Hepatocyte (in vitro differentiated cells): ENCODE measurements around the gene ACYP2. TPM values are rescaled to one million over a fixed set of nuclear protein-coding genes. Genes with fewer than 3 reads are reported as not detected.

ENCODE experiments used
- DNase-seq: peaks from one replicate; pipeline ENCODE4 v3.0.0-alpha.2; 2016; ENCODE audit warnings: low spot score
- H2AFZ ChIP-seq: fragments of 200-600 bp; sonication (generic); 2 replicates; pipeline ENCODE4 v1.6.0; 2016; ENCODE audit warnings: antibody characterized with exemption, mild to moderate bottlenecking
- H3K27ac ChIP-seq: fragments of 200-600 bp; sonication (generic); 2 replicates; pipeline ENCODE4 v1.5.1; 2016; ENCODE audit warnings: mild to moderate bottlenecking
- H3K27me3 ChIP-seq: fragments of 200-600 bp; sonication (generic); 2 replicates; pipeline ENCODE4 v1.6.1; 2016
- H3K36me3 ChIP-seq: fragments of 200-600 bp; sonication (generic); replicated peaks from 2 replicates; pipeline ENCODE4 v1.5.1; 2016; ENCODE audit warnings: low read depth; ENCODE audit not compliant: insufficient read depth
- H3K4me1 ChIP-seq: fragments of 200-600 bp; sonication (generic); 2 replicates; pipeline ENCODE4 v1.5.1; 2016; ENCODE audit warnings: mild to moderate bottlenecking, moderate library complexity; ENCODE audit not compliant: insufficient read depth
- H3K4me2 ChIP-seq: fragments of 200-600 bp; sonication (generic); 2 replicates; pipeline ENCODE4 v1.6.0; 2016
- H3K4me3 ChIP-seq: fragments of 200-600 bp; sonication (generic); 2 replicates; pipeline ENCODE4 v1.5.1; 2016; ENCODE audit warnings: mild to moderate bottlenecking
- H3K79me2 ChIP-seq: fragments of 200-600 bp; sonication (generic); 2 replicates; pipeline ENCODE4 v1.6.0; 2017; ENCODE audit warnings: mild to moderate bottlenecking
- H3K9me2 ChIP-seq: fragments of 200-600 bp; sonication (generic); replicated peaks from 2 replicates; pipeline ENCODE4 v1.6.0; 2017; ENCODE audit warnings: mild to moderate bottlenecking; ENCODE audit not compliant: insufficient read depth
- H3K9me3 ChIP-seq: fragments of 200-600 bp; sonication (generic); 2 replicates; pipeline ENCODE4 v1.5.1; 2016; ENCODE audit warnings: low read depth, mild to moderate bottlenecking
- H4K20me1 ChIP-seq: fragments of 200-600 bp; sonication (generic); 2 replicates; pipeline ENCODE4 v1.6.0; 2016; ENCODE audit warnings: mild to moderate bottlenecking; ENCODE audit not compliant: insufficient read depth, poor library complexity, severe bottlenecking
- EZH2 ChIP-seq: fragments of 200-600 bp; sonication (generic); IDR thresholded peaks from 2 replicates; pipeline ENCODE4 v1.6.1; 2016; ENCODE audit warnings: antibody characterized with exemption, mild to moderate bottlenecking, borderline replicate concordance
- EZH2phosphoT487 ChIP-seq: fragments of 200-600 bp; sonication (generic); IDR thresholded peaks from one replicate; pipeline ENCODE4 v1.6.1; 2018; ENCODE audit warnings: antibody characterized with exemption, mild to moderate bottlenecking, low read depth, moderate library complexity; ENCODE audit not compliant: unreplicated experiment, severe bottlenecking
- WGBS: methylation state at CpG from one replicate; pipeline ENCODE4 v1.1.6; 2016; ENCODE audit warnings: low lambda C conversion rate; ENCODE audit errors: missing lambda C conversion rate; 5-methylcytosine and 5-hydroxymethylcytosine counted together
- polyA plus RNA-seq: library from polyadenylated mRNA; unstranded; fragments of >200 nt; fragmentation: Nextera tagmentation; extraction: Ambion mirVana; gene quantifications from 2 replicates; pipeline ENCODE4 v1.2.1, GENCODE V29; 2016
- total RNA-seq: library from RNA; depleted of rRNA; stranded (reverse); fragments of >200 nt; gene quantifications from 2 replicates; pipeline ENCODE4 v1.2.3, GENCODE V29; 2014
- TF ChIP-seq, protein P1 (sequence below): fragments of 200-600 bp; sonication (generic); IDR thresholded peaks from 2 replicates; pipeline ENCODE4 v1.5.1; 2016; ENCODE audit warnings: antibody characterized with exemption, mild to moderate bottlenecking; ENCODE audit not compliant: poor library complexity

The ACYP2 gene
- total and polyA plus RNA-seq, 2 experiments from 2014 or later: 22.5 to 30.9 TPM

DNA sequence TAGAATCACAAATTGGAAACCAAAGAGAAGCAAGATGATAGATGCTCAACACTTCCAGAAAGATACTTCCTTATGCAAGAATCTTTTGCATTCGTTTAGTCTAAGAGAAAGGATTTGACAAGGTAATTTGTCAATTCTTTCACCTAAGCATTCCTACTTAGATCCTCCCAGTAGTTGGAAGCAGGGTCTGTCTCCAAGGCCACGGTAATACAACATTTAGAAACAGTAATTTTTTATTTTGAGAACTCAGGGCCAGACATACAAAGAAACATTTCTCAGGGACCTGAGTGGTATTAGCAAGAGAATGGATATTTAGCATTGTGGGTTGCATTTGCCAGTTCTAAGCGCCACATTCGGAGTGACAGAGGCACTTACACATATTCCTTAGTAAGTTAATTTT lies 68.6 kb downstream of the ACYP2 start:
- no peak for DNase-seq

DNA sequence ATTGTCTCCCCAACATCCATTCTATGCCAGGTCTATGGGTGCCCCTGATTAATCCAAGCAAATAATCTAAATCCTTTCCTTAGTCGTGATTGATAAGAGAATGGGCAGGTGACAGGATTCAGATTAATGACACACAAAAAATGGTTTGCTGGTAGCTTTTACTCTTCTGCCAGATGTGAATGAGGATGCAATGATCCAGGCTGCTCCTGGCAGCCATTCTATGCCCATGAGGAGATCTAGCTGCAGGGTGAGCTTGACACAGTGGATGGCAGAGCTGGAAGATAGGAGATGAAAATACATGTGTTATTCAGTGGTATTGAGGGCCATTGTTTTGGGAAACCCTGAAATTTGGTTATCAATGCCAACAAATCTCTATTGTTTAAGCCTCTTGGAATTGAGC lies 69.7 kb downstream of the ACYP2 start:
- no peak for DNase-seq
- no peak overlapping the region for H2AFZ ChIP-seq
- TF ChIP-seq EZH2phosphoT487: no peak
- no peak for TF ChIP-seq EZH2
- TF ChIP-seq, protein P1, sequence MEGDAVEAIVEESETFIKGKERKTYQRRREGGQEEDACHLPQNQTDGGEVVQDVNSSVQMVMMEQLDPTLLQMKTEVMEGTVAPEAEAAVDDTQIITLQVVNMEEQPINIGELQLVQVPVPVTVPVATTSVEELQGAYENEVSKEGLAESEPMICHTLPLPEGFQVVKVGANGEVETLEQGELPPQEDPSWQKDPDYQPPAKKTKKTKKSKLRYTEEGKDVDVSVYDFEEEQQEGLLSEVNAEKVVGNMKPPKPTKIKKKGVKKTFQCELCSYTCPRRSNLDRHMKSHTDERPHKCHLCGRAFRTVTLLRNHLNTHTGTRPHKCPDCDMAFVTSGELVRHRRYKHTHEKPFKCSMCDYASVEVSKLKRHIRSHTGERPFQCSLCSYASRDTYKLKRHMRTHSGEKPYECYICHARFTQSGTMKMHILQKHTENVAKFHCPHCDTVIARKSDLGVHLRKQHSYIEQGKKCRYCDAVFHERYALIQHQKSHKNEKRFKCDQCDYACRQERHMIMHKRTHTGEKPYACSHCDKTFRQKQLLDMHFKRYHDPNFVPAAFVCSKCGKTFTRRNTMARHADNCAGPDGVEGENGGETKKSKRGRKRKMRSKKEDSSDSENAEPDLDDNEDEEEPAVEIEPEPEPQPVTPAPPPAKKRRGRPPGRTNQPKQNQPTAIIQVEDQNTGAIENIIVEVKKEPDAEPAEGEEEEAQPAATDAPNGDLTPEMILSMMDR: no peak
- no peak overlapping the region for H3K4me3 ChIP-seq
- H3K9me2 ChIP-seq: no peaks in the 10 kb centered on the region
- H3K27me3 ChIP-seq: no peaks in the 10 kb centered on the region
- H3K79me2 ChIP-seq: no peaks in the 10 kb centered on the region
- no peak overlapping the region for H3K4me2 ChIP-seq
- no peaks in the 10 kb centered on the region for H3K9me3 ChIP-seq
- H3K27ac ChIP-seq: no peak overlapping the region
- H3K36me3 ChIP-seq: no peaks in the 10 kb centered on the region
- WGBS: 73% methylated on average over 1 of the region's 1 CpG
- H4K20me1 ChIP-seq: no peaks in the 10 kb centered on the region
- no peaks in the 10 kb centered on the region for H3K4me1 ChIP-seq

More for the DNA sequence above, 68.6 kb downstream of the ACYP2 start:
- Histone ChIP-seq H3K27ac (no peak overlapping the region), H2AFZ (no peak overlapping the region), H3K27me3 (no peaks in the 10 kb centered on the region), H3K9me3 (no peaks in the 10 kb centered on the region), H3K79me2 (no peaks in the 10 kb centered on the region), H3K4me2 (no peak overlapping the region), H3K36me3 (no peaks in the 10 kb centered on the region), H4K20me1 (no peaks in the 10 kb centered on the region), H3K4me1 (no peaks in the 10 kb centered on the region), H3K4me3 (no peak overlapping the region), H3K9me2 (no peaks in the 10 kb centered on the region)
- TF ChIP-seq EZH2phosphoT487 (no peak), EZH2 (no peak)
- TF ChIP-seq, protein P1: no peak
- 88% methylated on average over 4 of the region's 4 CpGs for WGBS

DNA sequence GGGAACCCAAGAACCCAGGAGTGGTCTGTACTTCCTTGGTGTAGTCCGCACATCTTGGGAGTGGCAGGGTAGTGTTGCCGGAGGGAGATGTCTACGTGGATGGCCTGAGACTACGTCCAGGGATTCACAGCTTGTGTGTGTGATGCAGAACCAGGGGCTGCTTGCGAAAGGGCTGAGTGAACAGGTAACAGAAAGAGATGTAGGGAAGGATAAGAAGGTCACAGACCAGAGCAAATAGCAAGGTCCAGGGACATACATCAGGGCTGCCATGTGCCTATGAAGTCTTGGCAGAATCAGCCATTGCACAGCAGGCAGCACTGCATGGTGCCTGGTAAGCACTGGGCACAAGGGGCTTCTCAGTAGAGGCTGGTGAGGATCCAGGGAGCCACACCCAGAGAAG lies 71.9 kb downstream of the ACYP2 start:
- Histone ChIP-seq H3K27ac (no peak overlapping the region), H2AFZ (no peak overlapping the region), H4K20me1 (no peaks in the 10 kb centered on the region), H3K4me2 (no peak overlapping the region), H3K9me2 (no peaks in the 10 kb centered on the region), H3K4me1 (no peaks in the 10 kb centered on the region), H3K36me3 (no peaks in the 10 kb centered on the region), H3K4me3 (no peak overlapping the region), H3K79me2 (no peaks in the 10 kb centered on the region), H3K9me3 (no peaks in the 10 kb centered on the region), H3K27me3 (no peaks in the 10 kb centered on the region)
- DNase-seq: no peak
- TF ChIP-seq EZH2: no peak
- TF ChIP-seq, protein P1: no peak
- TF ChIP-seq EZH2phosphoT487: no peak
- 89% methylated on average over 5 of the region's 5 CpGs for WGBS

DNA sequence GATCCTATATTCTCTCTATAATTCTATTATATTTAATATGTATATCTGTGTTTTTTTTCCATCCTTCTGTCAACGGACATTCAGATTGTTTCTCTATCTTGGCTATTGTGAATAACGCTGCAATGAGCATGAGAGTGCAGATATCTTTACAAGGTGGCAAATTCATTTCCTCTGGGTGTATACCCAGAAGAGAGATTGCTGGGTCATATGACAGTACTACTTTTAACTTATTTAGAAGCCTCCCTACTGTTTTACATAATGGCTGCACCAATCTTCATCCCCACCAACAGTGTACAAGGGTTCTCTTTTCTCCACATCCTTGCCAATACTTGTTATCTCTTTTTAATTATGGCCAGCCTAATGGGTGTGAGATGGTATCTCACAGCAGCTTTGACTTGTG lies 74.1 kb downstream of the ACYP2 start:
- DNase-seq: no peak
- Histone ChIP-seq H3K9me3 (no peaks in the 10 kb centered on the region), H2AFZ (no peak overlapping the region), H3K79me2 (no peaks in the 10 kb centered on the region), H3K4me2 (no peak overlapping the region), H3K9me2 (no peaks in the 10 kb centered on the region), H3K4me3 (no peak overlapping the region), H3K36me3 (no peaks in the 10 kb centered on the region), H3K27me3 (no peaks in the 10 kb centered on the region), H3K4me1 (no peaks in the 10 kb centered on the region), H4K20me1 (no peaks in the 10 kb centered on the region), H3K27ac (no peak overlapping the region)
- TF ChIP-seq, protein P1: no peak
- no peak for TF ChIP-seq EZH2phosphoT487
- no peak for TF ChIP-seq EZH2
- 83% methylated on average over 2 of the region's 2 CpGs for WGBS
